NCI-H2171 treated with DMSO at 0.1 percent for 48 hours (cell line): ENCODE results near the gene RIC3.

Source experiments
- DNase-seq: peaks from one replicate; lab custom pipeline; 2025; lab: John Stamatoyannopoulos, UW

The RIC3 gene

DNA sequence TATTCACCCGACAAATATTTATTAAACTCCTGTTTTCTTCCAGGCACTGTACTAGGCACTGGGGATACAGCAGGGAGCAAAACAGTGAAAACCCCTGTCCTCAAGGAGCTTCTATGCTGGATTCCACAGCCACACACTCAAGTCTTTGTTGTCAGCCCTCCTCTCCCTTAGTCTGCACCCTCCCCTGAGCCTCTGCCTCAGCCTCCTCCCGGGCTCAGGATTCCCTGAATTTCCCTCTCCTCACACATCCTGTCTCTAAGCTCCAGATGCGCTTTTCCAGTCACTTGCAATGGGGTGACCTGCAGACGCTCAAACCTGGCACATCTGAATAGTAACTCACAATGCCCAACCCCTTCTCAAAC lies 101.3 kb downstream of the RIC3 start:
- DNase-seq, result no peak

DNA sequence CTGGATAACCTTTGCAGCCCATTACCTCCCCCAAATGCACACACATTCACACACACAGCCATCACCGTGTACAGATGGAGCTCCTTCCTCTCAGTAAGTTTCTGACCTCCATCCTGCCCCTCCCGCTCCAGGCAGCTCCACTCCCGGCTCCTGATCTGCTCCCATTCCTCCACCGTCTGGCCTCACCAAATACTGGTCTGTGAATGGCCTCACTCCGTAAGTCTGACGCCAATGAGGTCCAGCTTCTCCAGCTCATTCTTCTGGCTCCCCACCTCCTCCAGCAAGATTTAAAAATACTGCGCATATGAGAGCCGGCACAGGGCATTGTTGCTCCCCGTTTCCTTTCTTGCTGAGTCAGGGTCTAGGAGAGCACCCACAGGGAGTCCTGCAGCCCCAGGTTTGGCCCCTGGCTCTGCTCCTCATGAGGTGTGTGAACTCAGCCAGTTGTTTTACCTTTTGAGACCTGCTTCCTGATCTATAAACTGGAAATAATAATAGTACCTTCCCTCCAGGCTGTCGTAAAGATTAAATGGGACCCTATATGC lies 101.8 kb downstream of the RIC3 start:
- no peak for DNase-seq

DNA sequence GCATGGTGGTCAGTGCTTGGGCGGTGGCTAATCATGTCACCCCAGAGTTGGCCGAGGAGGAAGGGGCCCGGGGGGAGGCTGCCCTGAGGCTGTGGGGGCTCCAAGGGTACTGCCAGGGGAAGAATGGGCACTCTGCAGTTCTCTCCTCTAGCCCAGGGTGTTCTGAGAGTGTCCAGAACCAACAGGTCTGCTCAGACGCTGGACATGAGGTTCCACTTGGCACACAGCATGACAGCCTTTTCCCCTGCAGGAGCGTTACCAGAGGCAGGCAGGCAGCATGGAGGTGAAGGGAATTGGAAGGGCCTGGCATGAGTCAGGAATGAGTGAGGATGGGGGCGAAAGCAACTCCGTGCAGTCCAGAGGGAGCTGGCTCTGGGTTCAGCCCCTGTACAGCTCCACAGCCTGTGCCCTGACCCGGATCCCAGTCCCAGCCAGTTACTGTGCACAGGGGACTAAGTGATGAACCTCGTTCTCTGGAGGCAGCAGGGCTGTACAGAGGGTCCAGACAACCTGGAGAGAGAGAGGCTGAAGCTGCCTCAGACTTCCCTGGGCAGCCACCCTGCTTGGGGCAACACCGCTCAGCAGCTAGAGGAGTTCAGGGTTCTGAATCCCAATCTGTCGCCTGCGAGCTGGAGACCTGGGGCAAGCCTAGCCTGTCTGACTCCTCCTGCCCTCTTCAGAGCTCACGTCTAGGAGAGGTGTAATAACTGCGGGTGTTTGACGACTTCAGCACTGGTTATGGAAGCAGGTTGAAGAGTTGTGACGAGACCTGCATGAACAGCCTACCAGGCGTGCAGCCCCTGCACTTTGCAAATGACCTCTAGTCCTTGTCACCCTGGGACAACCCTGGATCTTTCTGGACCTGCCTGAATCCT lies 102.6 kb downstream of the RIC3 start:
- DNase-seq, result no peak

DNA sequence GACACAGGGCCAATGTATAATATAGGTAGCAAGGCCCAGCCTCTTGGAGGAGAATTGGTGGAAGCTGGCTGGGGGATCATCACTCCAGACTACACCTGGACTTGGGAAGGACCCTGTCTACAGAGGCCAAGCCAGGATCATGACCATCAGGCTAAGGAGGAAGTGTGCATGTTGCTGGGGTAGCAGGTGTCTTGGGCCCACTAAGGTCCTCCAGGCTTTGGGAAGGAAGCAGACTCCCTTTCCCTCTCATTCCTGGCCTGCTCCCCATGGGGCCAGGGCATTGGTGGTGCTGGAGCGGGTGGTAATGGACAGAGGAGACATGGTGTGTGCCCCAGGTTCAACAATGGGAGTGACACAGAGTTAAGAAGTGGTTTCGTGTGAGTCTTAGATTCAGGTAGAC lies 103.8 kb downstream of the RIC3 start:
- DNase-seq, result no peak

DNA sequence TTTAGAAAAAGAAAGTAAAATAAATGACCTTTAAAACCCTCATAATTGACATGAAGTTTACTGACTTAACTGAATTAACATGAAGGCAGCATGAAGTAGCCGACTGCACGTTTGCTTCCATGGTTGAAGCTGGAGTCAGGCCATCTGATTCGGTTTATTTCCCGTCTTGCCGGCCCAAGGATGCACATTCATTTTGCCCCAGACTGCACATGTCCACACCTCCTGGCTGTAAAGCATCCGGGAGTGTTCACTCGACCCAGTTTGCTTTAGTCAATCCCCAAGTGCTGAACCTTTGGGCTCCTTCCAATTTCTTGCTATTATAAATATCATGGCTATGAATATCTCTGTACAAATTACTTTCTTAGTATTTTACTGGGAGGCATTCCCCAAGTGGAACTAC lies 105.5 kb downstream of the RIC3 start:
- no peak for DNase-seq

DNA sequence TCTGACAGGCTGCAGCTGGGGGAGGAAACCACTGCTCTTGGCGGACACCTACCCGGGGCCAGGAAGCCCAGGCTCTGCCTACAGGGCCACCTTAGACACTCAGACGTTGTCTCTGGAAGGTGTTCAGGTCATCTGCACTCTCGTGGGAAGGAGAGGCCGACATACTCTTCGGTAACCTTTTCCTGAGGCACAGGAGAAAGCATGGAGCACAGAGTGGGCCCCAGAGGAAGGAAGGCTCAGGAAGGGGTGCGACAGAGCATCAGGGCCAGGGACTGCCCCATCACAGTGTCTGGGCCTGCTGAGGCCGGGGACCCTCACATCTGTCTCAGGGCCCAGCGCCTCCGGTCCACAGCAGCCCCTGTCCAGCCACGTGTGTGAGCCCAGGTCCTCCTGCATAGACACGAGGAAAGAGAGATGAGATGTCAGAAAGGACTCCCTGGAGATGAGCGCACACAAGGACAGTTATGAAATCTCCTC lies 106.0 kb downstream of the RIC3 start:
- no peak for DNase-seq

DNA sequence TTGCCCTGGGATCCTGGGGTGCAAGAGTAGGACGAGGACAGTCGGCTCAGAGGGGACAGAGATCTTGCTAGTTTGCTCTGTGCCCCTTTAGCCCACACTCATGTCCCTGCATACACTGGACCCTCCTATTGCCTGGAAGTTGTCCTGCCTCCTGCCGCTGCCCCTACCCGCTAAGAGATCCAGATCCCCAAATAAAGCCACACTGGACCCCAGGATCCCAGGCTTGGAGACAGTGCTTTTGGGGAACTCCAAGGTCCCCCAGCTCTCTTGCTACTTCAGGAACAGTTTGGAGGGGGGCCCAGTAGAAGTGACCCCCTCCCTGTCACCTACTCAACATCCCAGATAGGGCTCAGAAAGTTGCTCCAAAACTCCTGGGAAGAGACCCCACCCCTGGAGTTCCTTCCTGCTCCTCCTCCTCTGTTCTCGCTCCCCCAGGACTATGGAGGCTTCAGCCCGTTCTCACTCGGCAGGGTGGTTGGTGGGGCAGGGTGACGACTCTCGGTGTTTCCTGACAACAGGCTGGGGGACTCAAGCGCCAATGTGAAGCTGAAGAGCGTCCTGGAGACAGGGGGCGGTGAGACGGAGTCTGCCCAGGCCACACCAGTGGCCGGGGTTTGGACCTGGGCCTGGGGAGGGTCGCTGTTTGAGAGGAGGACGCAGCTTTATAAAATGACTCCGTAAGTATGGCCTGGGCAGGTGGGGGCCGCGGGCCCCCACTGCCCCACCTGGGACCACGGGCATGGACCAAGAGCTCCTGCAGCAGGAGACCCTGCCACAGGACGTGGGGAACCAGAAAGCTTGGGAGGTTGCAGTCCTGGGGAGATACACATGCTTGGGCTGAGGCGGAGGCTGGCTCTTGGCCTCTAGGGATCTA lies 107.0 kb downstream of the RIC3 start:
- no peak for DNase-seq

DNA sequence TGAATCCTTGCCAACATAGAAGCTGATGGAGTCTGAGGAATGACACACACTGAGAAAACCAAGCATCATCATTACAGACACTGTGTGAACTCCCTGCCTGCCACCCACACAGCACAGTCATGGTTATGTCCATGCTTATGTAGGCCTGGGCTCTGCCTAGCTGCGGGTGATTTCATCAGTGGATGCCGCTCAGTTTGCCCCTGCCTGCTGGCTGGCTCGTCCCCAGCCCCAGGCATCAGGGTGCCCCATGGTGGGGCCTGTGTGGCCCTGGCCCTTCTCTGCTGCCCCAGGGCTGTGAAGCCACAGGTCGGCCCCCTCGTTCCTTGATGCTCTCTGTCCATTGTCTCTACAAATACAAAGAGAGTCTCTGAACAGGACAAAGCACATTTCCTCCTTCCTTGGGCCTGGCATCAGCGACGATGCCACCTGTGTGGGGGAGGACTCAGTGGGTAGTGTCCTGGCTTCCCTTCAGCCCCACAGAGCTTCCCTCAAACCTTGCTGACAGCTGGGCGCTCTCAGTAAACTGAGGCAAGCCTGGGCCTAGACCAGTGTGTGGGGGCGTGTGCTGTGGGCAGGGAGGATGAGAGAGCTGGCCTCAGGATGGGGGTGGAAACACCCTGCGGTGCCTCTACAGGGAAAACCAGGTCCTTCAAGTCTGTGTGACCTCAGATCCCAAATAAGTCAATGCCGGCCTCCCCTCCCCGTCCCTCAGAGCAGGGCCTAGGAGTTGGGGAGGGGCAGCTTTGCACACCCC lies 107.8 kb downstream of the RIC3 start:
- DNase-seq, result no peak

DNA sequence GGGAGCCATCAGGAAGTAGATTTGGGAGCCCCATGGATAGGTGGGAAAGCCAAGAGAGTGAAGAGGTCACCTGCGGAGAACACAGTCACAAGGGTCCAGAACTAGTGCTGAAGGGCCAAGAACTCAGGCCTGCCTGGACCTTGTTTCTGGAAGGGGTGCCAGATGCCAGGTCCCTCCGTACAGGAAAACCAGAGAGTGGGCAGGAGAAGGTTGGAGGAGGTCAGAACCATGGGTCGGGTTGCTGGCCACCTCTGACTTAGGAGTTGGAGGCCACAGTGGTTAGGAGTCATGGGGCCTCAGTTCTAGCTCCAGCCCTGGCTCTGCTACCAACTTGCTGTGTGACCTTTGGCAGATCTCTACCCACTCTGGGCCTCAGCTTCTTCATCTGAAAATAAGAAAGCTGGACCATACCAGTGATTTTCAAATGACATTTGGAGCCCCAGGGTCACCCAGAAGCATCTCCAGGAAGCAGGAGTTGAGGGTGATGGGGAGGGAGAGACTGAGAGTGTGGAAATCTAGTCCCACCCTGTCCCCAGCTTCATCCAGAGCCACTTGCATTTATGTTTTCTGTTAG lies 108.6 kb downstream of the RIC3 start:
- DNase-seq, result no peak

DNA sequence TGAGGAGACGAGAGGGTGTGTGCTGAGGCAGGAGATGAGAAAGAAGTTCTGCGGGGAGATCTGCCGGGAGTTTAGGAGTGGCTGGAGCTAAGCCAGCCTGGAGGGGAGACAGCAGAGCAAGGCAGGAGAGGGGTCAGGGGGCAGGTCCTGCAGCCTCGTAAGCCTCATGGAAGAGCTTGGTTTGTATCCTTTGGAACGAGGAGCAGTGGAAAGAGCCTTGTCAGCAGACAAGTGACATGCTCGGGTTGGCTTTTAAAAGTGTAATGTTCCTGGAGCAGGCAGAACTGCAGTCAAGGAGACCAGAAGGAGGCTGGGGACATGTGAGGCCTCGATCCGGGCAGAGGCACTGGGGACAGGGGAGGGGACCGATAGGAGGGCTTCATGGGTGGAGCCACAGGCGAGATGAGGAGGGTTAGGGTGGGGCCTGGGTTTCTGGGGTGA lies 109.2 kb downstream of the RIC3 start:
- DNase-seq, result no peak

DNA sequence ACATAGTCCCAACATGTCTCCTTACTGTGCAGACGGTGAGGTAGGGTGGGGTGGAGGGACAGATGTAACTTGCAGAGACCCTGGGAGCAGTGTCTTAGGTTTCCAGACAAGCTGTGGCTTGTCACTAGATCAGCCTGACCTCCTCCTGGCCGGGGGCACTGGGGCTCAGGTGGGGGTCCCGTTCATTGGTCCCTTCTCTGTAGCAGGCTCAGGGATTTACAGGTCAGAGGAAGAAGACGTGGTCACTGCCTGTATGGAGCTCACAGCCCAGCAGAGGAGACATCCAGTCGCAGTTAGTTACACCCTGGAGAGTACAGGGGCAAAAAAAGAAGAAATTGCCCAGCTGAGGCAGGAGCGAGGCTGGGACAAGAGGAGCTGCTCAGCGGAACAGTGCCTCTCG lies 109.8 kb downstream of the RIC3 start:
- peak; percentile 15 for DNase-seq

DNA sequence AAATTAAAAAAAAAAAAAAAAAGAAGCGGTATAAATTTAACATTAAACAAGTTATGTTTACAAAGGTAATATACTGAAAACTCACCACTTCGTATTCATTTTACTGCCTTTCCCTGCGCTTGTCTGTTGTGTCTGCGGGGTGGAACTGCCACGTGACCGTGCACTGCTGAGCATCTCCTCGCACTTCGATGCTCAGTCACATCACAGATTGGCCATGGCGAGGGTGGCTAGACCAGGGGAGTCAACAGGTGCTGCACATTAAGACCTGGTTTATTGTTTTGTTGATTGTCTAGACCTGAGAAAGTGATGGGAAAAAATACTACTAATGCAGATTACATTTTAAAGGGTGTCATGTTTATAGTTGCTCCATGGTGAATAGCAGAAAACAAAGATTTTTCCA lies 110.6 kb downstream of the RIC3 start:
- no peak for DNase-seq

DNA sequence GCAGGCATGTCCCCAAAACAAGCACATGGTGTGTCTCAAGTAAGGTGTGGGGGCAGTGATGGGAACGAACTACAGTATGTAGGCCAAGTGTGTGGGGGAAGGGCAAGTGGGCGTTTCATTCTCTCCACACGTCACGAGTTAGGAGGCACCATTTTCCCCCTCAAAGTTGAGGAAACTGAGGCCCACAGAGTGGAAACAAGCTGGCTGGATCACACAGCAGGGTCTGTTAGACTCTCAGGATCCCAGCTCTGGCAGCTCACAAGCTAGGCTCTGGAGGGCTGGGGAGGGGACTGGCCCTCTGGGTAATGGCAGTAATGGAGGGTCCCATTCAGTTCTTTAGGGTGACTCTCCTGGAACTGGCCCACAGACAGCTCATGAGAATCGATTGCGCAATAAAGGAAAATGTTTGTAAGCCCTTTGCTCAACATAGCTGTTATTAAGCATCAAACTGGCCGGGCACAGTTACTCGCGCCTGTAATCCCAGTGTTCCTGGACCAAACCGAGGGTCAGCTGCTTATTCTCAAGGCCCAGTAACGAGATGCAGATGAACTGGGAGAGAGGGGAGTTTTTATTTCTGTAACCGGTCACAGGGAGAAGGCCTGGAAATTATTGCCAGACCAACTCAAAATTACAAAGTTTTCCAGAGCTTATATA lies 111.9 kb downstream of the RIC3 start:
- DNase-seq, result no peak
